Measurements from ENCODE around the gene KCTD2.

The KCTD2 gene

GRCh38 chr17:75059369-75060345, 12.6 kb downstream of the KCTD2 start:
- DNase-seq (ENCODE audit: low spot score), result peak; percentile 47
- TF ChIP-seq CTCF (IDR thresholded peaks at IDR 0.05; ENCODE audit: borderline replicate concordance, control extremely low read depth, extremely low read depth, insufficient read depth, missing control alignments), result peak; percentile 40
- in situ Hi-C loops (cut with MboI; ENCODE audit: low sequenced_read_pairs, unreplicated experiment), result no loop called here

GRCh38 chr17:75060434-75061054, 13.5 kb downstream of the KCTD2 start:
- no peak for DNase-seq (ENCODE audit: low spot score)
- in situ Hi-C loops (cut with MboI; ENCODE audit: low sequenced_read_pairs, unreplicated experiment), result no loop called here
- TF ChIP-seq CTCF (IDR thresholded peaks at IDR 0.05; ENCODE audit: borderline replicate concordance, control extremely low read depth, extremely low read depth, insufficient read depth, missing control alignments), result no peak

- in situ Hi-C loops (cut with MboI; ENCODE audit: low sequenced_read_pairs, unreplicated experiment), result no loop called here
- DNase-seq (ENCODE audit: low spot score), result no peak
- no peak for TF ChIP-seq CTCF (IDR thresholded peaks at IDR 0.05; ENCODE audit: borderline replicate concordance, control extremely low read depth, extremely low read depth, insufficient read depth, missing control alignments)
Observed at GRCh38 chr17:75061055-75061438, 14.0 kb downstream of the KCTD2 start.

- DNase-seq (ENCODE audit: low spot score), result no peak
- no peak for TF ChIP-seq CTCF (IDR thresholded peaks at IDR 0.05; ENCODE audit: borderline replicate concordance, control extremely low read depth, extremely low read depth, insufficient read depth, missing control alignments)
- in situ Hi-C loops (cut with MboI; ENCODE audit: low sequenced_read_pairs, unreplicated experiment), result no loop called here
Observed at GRCh38 chr17:75061618-75062017, 14.6 kb downstream of the KCTD2 start.

GRCh38 chr17:75063201-75063600, 16.2 kb downstream of the KCTD2 start:
- TF ChIP-seq CTCF (IDR thresholded peaks at IDR 0.05; ENCODE audit: borderline replicate concordance, control extremely low read depth, extremely low read depth, insufficient read depth, missing control alignments), result no peak
- no peak for DNase-seq (ENCODE audit: low spot score)
- in situ Hi-C loops (cut with MboI; ENCODE audit: low sequenced_read_pairs, unreplicated experiment), result no loop called here

GRCh38 chr17:75063626-75064025, 16.6 kb downstream of the KCTD2 start:
- in situ Hi-C loops (cut with MboI; ENCODE audit: low sequenced_read_pairs, unreplicated experiment), result no loop called here
- no peak for DNase-seq (ENCODE audit: low spot score)

More at GRCh38 chr17:75063626-75064025, 16.6 kb downstream of the KCTD2 start:
- TF ChIP-seq CTCF (IDR thresholded peaks at IDR 0.05; ENCODE audit: borderline replicate concordance, control extremely low read depth, extremely low read depth, insufficient read depth, missing control alignments), result no peak
